Ovary (tissue), 3 donors: ENCODE measurements around the gene ACHE.
"Not testable (repeated sequence)": the region's sequence is repeated elsewhere in the genome, so short reads cannot be mapped to it uniquely, and the experiment has no call there.

Experiments used
- CTCF ChIP-seq, 3 donors: fragments of 450-650 bp in 2 of 3; fragments of 200-600 bp in 1 of 3; IDR thresholded peaks; one replicate each; pipeline versions ENCODE4 v1.5.1 to v1.8.0; 2016 to 2022; ENCODE audit warnings: antibody characterized with exemption in 3 of 3, mild to moderate bottlenecking in 1 of 3
- EP300 ChIP-seq: sonication (generic); formaldehyde crosslinking; IDR thresholded peaks from one replicate; pipeline ENCODE4 v1.6.1; 2017; ENCODE audit warnings: antibody characterized with exemption
- POLR2A ChIP-seq: fragments of 450-650 bp; IDR thresholded peaks from one replicate; pipeline ENCODE4 v1.6.1; 2017; ENCODE audit warnings: antibody characterized with exemption, mild to moderate bottlenecking, moderate library complexity
- donor health status: DM: no; HTN: no; CAD: no.

- not testable (repeated sequence) for TF ChIP-seq CTCF (IDR thresholded peaks at IDR 0.05); EP300; POLR2A
These were observed 24.2 kb upstream of the ACHE start for GRCh38 chr7:100919779-100920437.
